Measurements from ENCODE around the gene TNFRSF11A.

DNA sequence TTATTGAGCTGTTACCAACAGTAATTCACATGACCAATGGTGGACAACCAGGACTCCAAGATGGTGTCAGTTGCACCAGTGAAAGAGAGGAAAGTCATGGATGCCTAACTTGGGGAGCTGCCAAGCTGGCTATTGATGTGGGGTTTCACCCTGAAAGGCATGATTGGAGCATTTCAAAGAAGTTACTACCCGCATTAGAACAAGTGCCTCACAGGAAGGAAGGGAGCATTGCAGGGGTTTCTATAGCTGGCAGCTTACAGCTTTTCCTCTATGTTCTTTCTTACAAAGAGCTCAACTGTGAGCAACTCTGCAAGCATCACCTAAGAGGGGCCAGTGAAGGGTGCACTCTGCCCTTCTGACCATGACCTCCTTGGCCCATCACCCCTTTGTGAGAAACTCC lies 93.1 kb downstream of the TNFRSF11A start:
- TF ChIP-seq, protein P1, sequence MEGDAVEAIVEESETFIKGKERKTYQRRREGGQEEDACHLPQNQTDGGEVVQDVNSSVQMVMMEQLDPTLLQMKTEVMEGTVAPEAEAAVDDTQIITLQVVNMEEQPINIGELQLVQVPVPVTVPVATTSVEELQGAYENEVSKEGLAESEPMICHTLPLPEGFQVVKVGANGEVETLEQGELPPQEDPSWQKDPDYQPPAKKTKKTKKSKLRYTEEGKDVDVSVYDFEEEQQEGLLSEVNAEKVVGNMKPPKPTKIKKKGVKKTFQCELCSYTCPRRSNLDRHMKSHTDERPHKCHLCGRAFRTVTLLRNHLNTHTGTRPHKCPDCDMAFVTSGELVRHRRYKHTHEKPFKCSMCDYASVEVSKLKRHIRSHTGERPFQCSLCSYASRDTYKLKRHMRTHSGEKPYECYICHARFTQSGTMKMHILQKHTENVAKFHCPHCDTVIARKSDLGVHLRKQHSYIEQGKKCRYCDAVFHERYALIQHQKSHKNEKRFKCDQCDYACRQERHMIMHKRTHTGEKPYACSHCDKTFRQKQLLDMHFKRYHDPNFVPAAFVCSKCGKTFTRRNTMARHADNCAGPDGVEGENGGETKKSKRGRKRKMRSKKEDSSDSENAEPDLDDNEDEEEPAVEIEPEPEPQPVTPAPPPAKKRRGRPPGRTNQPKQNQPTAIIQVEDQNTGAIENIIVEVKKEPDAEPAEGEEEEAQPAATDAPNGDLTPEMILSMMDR (conservative IDR thresholded peaks at IDR 0.05): no peak
- no peak for TF ChIP-seq EZH2 (IDR thresholded peaks at IDR 0.05; ENCODE audit: low read depth)
